Inflammatory macrophage treated with lipopolysaccharide for 4 hours (primary cell): Measurements from ENCODE around the gene CADM2.
"Not testable (repeated sequence)": the region's sequence is repeated elsewhere in the genome, so short reads cannot be mapped to it uniquely, and the experiment has no call there.

Source experiments
- DNase-seq: peaks from one replicate; pipeline ENCODE4 v3.0.0-alpha.2; 2020

The CADM2 gene

DNA sequence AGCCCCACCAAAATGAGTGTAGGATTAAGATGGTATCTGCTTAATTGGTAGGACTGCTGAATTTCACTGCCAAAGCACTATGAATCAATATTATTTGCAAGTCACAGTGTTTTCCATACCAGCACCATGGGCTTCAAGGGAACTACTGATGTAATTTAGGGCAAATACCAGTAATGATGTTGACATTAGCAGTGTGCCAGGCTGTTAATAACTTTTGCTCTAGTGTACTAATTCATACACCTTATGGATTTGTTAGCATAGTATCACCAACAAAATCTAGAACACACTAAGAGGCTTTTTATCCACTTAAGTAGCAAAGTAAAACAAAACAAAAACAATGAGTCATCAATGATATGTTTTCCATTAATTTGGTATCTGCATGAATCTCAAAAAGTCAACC is 888.2 kb downstream of the CADM2 start:
- no peak for DNase-seq

DNA sequence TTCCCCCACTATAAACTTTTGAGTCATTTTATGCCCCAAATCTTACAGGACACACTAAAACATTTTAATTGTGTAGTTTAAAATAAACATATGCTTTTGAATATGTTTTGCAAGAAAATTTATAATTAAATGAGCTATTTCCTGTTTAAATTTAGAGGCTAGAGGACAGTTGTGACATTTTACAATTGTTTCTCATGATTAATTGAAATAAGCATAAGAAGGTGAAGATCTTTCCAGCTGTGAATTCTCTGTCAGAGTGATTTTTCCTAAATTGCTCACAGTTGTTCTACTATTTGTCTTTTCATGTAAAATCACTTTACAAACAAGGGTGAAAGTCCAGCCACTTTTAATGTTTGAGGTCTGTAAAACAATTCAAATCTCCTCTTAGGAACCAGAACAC is 892.3 kb downstream of the CADM2 start:
- no peak for DNase-seq

DNA sequence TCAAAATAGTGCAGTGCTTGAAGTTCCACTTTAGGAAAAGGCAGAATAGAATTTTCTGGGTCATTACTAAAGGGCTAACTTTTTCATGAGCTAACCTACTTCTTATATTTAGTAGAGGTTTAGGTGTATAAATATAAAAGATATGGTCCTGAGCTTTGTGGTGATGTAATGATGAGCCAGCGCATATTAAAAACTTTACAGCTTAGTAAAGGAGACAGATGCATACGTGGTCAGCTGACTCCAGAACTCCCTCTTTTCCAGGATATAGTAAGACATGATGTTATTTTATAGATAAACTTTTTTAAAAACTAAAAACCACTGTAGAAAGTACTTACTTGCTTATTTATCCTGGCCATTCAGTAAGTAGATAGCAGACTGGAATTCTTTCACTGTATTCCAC is 895.0 kb downstream of the CADM2 start:
- no peak for DNase-seq

DNA sequence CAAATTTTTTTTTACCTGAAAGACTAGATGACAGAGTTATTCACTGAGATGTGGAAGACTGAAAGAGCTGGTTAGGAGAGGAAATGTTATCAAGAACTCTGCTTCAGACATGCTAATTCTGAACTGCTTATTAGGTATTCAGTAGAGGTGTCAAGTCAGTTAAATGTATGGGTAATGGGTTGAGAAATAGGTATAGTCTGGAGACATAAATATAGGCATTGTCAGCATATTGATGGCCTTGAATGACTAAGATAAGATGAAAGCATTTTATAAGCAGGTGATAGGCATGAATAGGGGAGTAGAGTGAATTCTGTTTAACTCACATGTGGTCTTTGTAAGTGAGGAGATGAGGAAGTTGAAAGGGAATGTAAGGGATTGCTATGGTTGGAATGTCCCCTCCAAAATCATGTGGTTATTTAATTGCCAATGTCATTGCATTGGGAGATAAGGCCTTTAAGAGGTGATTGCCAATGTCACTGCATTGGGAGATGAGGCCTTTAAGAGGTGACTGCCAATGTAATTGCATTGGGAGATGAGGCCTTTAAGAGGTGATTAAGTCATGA is 904.2 kb downstream of the CADM2 start:
- DNase-seq: no peak

DNA sequence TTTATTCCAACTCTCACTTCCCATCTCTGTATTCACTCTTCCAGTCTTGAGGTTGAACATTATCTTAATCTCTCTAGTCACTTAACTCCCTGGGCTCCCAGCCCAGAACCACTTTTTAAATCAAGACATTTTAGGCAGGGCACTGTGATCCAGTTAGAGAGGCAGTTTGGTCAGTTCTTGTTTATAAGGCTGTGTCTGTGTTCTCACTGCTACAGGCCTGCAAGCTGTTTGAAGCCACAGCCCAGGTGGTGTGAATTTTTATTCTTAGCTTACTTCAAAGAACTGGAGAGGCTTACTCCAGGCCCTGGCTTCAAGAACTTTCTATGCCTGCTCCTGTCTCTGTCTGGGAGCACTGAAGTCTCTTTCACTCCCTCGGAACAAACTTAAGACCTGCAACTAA is 906.1 kb downstream of the CADM2 start:
- DNase-seq: no peak

DNA sequence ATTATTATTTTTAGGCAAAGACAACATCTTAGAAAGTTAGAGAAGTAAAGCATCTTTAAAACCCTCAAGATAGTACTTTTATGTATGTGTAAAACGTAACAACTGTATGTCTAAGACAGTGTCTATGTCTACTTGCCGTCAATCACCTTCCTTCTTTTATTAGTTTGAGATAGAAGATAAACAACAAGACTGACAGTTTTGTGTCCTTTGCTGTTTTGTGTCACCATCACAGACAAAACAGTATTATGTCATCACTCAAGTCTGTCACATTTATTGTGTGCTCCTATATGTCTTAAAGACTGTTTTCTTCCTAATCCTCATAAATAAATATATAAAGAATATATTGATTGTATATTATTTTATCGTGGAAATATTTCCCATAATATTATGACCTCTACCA is 908.3 kb downstream of the CADM2 start:
- no peak for DNase-seq

DNA sequence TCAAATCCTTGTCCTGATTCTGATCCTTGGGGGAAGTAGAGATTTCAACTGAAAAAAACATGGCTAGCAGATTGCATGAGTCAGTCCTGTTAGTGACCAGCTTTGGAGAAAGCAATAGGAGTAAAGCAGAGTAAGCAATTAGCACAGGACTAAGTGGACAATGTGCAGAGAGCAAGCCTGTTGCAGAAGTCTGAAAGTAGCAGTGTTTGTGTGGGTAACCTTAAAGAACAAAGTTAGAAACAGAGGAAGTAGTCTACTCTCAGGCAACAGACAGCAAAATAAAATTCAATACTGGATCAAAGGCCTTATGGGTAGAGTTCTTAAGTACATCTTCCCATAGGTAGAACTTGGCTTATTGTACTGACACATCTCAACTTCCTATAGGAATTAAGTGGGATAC is 916.8 kb downstream of the CADM2 start:
- no peak for DNase-seq

DNA sequence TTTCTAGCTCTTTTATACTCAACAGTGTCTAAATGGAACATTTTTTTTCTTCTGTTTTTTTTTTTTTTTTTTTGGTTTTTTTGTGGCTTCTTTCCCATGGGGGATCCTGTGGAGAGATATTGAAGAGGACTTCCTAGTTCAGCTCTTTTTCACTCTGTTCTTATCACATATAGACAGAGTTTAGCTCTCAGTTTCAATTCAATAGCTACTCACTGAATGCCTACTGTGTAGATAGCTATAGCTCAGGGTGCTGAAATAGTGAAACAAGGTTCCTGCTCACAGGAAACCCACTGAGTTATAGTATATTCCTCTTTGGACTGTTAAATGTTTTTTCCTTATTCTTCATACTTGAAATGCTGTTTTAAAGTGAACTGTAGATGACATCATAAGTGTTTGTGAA is 918.8 kb downstream of the CADM2 start:
- no peak for DNase-seq

DNA sequence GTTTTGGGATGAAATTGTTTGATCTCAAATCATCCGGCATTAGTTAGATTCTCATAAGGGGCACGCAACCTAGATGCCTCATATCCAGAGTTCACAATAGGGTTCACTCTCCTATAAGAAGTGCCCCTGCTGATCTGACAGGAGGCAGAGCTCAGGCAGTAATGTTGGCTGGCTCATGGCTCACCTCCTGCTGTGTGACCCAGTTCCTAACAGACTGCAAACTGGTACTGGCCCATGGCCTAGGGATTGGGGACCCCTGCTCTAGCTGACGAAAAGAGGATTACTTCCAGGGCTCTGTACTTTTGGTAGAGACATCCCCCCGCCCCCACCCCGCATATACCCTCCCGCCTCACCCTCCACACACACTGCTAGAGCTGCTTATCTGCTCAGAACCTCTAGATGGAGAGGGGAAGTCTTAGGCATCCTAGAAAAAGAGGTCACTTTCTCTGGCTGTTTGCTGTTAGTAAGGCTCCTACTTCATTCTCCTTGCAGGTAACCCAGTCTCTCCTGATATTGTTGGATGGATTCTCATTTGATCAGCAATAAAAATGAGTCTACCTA is 923.1 kb downstream of the CADM2 start:
- DNase-seq: no peak

DNA sequence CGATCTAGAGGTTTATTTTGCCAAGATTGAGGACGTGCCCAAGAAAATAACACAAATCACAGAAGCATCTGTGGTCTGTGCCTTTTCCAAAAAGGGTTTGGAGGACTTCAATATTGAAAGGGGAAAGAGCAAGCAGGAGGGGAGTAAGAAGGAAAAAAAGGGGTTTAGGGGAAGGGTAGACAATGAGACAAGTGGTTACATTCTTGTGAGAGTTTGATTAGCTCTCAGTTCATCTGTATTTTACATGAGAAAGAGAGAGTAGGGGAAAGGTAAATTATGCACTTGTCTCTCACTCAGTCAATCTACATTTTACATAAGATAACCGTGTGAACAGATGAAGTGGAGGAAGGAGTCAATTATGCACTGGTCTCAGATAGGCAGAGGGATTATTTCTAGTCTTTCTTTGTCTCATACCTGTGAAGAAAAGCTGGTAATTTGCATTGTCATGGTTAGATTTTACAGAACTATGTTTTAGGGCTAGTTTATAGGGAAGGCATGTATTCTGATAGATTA is 931.3 kb downstream of the CADM2 start:
- DNase-seq: no peak

DNA sequence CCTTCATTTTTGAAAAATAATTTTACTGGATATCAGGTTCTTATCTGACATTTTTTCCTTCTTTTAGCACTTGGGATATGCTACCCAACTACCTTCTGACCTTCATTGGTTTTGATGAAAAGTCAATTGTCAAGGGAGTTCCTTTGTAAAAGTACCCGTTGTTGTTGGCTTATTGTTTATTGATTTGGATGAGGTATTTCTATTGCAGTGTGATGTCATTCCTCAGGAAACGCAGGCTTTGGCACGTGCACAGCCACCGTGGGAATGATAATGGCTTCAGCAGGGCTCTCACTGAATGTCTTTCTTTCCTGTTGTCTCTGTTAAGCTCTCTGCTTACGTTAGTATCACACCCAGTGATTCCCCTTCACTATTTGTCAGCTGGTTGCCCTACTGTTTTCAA is 944.6 kb downstream of the CADM2 start:
- no peak for DNase-seq

DNA sequence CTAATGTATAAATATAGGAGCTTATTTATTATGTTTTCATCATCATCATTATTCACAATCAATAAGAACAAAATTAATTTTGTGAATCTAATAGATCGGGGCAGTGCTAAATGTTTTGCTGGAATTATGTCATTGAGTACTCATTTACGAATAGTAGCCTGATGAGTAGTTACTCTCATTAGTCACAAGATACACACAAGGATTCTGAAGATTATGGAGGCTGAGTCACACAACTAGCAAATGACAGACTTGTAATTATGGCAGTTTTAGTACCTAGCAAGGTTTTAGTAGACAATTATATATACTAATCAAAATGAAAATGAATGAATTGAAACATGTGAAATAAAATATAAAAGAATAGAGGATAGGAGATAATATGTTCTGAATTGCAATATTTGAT is 954.2 kb downstream of the CADM2 start:
- DNase-seq: no peak

DNA sequence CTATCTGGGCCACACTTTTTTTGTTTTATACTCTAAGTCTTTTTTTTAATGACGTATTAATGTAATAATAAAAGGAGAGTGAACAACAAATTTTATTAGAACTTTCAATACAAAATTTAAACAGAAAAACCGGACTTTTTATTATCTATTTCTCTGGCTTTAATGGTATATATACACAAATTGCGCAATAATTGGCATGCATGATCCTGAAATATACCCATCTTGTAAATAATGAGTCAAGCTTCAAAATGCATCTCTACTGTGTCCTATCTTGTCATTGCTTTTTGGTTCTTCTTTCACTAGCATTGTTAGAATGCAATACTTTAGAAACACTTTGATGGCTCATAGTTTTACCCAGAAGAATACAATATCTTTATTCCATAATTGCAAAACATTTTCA is 963.6 kb downstream of the CADM2 start:
- DNase-seq: no peak

DNA sequence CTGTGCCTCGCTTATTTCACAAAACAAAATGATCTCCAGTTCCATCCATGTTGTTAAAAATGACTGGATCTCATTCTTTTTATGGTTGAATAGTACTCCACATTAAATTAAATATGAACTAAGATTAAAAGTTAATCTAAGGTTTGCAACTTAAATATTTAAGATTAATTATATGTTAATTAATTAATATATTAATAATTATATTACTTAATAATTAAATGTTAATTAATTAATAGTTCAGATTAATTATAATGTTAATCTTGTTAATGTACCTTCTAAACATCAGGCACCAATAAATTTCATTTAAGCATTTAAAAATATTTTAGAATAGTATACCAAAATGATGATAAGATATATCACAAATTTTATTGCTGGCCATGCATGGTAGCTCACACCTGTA is 971.9 kb downstream of the CADM2 start:
- no peak for DNase-seq

DNA sequence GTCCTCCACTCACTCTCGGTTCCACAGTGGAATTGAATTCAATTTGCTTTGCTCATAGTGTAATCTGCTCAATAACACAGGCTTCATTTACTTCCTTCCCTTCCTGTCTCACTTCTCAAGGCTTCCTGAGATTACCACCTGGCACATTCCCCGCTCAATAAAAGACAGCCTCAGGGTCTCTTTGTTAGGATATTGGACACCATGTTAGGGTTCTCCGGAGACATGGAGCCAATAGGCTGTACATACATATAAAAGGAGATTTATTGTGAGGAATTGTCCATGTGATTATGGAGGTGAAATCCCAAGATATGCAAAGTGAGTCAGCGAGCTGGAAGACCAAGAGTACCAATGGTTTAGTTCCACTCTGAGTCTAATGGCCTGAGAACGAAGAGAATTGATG is 974.5 kb downstream of the CADM2 start:
- no peak for DNase-seq

DNA sequence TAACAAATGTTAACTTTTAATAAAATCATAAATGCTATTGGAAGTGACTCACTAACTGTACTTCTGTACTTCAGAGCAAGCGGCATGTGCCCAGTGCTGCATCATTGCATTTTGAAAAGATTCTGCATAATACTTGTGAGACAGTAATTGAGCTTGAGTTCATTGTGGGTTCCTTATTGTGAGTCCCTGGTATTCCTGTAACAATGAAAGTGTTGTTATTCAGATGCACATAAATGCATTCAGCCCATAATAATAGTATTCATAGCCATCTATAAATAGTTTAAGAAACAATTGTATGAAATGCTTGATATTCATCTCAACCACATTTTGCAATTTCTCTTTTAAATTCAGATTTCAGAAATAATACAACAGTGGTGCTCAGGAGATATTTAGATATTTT is 976.4 kb downstream of the CADM2 start:
- DNase-seq: no peak

DNA sequence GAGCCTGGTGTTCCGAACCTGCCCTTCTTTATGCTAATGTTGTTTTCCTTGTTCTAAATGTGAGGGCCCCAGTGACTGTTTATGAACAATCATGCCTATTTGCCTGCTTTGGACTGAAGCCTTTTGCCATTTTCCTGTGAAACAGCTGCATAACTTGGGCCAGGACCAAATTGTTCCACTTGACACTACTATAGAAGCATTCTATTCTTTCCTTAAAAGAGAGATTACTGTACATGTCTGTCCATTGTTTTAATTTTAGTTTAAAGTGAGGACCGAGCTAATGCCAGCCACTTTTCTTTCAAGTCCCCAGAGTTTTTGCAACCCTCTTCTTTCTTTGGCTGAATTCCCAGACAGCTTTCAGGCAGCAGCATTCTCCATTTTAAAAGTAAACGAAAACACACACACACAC is 980.3 kb downstream of the CADM2 start:
- no peak for DNase-seq

DNA sequence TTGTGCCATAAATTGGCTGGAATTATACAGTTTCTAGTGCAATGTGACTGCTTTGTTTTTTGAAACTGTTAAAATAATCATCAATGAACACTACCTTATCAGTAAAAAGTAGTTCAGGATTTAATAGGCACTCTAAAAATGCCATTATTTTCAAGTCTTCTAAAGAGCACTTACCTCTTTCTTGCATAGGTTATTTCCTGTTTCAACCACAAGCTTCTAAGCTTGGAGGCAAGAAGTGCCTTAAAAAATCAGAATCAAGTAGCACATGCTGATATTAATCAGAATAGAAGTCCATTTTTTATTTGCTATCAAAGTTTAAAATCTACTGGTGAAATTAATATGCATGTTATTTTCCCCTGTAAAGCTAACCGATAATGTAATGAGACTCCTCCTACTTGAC is 991.6 kb downstream of the CADM2 start:
- no peak for DNase-seq

DNA sequence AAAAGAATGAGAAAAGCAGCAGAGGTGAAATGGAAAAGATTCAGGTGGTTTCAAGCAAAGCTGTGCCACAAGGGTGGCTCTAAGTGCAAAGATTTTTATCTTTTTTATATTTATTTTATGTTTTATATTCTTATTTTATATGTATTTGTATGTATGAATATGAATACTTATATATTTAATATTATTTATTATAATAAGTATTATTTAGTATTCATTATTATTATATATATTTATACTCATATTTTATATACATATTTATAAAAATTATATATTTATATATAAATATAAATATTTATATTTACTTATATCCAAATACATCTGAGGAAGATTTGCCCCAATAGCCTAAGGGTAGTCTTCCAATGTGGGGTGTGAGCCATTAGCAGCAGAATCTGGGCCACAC is 1002.0 kb downstream of the CADM2 start:
- DNase-seq: no peak

DNA sequence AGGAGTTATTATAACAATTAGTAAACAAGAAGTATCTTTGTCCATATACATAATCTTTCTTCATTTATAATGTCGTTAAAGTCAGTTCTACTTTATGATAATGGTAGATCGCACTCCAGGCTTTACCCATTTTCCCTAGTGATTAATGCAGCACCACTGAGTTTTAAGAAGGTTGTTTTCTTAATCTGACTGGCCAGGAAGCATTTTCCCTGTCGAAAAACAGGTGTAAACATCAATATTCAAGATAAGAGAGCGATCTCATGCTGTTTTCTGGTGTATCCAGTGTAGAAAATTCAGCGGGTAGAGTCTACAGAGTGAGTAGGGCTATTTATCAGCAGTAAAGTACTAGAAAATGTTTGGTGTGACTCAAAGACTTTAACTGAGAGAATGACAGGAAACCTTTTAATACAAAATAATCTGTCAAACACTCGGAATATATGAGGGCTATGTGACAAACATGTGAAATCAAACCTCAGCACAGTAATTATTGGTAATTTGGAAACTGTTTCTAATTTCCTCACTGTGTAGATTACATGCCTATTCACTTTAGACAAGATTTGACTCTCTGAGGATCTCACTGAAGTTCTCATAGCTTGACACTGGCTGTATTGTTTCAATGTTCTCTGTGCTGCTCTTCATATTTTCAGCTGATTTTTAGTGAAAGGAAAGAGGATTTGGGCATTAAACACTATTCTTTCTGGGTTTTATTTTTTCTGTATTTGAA is 1019.0 kb downstream of the CADM2 start:
- no peak for DNase-seq

DNA sequence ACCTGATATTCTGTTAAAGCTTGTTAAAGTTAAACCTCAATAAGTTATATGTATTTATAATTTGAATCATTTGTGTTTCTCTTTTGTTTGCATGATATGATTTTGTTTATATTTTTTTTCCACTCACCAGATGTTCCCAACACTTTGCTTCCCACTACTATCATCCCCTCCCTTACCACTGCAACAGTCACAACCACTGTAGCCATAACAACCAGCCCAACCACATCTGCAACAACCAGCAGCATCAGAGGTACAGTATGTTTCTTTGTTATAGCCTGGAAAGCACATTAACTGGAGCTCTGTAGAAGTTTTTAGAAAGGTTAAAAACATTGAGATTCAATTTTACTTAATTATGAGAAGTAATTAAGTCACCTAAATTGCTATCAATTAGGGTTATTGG is 1020.2 kb downstream of the CADM2 start:
- no peak for DNase-seq

DNA sequence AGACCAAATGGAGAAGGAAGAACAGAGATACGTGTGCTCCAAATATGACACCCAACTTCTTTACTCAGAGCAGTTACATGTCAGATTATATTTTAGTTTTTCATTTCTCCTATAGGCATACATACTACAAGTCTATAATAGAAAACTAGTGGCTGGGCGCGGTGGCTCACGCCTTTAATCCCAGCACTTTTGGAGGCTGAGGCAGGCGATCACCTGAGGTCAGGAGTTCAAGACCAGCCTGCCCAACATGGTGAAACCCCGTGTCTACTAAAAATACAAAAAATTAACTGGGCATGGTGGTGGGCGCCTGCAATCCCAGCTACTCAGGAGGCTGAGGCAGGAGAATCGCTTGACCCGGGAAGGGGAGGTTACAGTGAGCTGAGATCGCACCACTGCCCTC is 1030.8 kb downstream of the CADM2 start:
- DNase-seq: not testable (repeated sequence)

DNA sequence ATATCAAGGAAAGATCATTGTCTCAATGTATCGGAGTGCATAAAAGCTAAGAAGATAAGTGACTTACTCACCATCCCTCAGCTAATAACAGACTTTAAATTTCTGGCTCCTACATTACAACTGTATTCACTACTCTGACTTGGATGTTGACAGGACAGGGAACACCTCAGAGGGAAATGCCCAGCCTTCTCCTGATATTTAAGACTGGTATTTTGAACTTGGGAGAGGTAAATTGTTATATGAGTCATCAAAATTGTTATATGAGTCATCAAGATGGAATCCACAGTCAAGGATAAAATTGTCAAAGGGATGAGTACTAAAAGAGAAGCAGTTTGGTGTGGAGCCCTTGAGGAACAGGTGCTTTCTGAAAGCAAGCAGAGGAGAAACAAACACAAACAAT is 1070.8 kb downstream of the CADM2 start:
- no peak for DNase-seq

DNA sequence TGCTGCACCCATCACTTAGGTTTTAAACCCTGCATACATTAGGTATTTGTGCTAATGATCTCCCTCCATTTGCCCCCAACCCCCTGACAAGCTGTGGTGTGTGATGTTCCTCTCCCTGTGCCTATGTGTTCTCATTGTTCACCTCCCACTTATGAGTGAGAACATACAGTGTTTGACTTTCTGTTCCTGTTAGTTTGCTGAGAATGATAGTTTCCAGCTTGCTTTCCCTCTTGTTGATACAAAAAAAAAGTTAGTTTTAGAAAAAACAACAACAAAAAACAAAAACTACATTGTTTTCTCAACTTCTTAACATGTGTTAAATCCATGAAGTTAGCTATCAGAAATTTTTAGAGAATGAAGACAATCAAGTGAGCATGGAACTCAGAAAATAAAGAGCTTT is 1079.1 kb downstream of the CADM2 start:
- DNase-seq: no peak
